Measurements from ENCODE around the gene CEACAM7. TPM values are rescaled to one million over a fixed set of nuclear protein-coding genes. Genes with fewer than 3 reads are reported as not detected.
A peak's percentile ranks its signal among the peaks of the same experiment; 100 is the strongest.

CEACAM7 gene
- total and polyA plus RNA-seq, 2 experiments from 2014 or later = not detected

DNA sequence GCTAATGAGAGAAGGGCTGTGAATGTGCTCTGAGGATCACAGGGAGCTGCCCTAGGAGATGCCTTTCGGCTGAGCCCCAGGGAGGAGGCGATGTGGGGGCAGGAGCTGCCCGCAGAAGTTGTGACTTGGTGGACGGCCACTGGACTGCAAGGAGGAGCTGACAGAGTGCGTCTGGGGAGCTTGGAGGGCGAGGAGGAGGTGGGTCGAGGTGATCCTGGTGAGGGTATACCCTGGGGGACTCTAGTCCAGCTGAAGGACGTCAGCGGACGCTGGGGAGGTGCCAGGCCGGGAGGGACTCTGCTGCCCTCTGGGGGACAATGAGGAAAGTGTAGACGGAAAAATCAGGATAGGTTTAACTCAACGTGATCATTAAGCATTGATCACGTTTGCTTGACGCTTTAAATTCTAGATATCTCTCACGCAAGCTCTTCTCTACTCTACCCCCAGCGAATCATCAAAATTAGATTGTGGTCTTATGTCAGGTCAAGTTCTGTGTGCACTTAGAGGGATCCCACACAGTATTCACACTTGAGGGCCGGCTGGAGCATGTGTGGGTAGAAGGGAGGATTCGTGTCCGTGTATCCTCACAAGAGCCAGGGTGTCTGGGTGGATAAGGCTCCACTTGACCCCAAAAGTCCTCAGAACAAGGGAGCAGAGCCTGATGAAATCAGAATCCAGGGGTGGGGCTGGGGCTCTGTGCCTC lies 3.3 kb upstream of the CEACAM7 start:
- Histone ChIP-seq H4K20me1 (ENCODE audit: insufficient read depth) (no peaks in the 10 kb centered on the region), H3K79me2 (ENCODE audit: insufficient read depth) (no peaks in the 10 kb centered on the region), H3K4me3 (no peak overlapping the region), H3K4me2 (ENCODE audit: unreplicated experiment) (no peak overlapping the region), H3K36me3 (ENCODE audit: low read depth) (no peaks in the 10 kb centered on the region), H3F3A (ENCODE audit: insufficient read depth) (no peaks in the 10 kb centered on the region), H3K9me3 (ENCODE audit: low read depth) (no peaks in the 10 kb centered on the region), H3K9me2 (ENCODE audit: insufficient read depth) (no peaks in the 10 kb centered on the region), H2AFZ (no peak overlapping the region), H3K4me1 (ENCODE audit: insufficient read depth) (no peaks in the 10 kb centered on the region), H3K27me3 (replicated peaks; ENCODE audit: insufficient read depth) (peaks cover 10% of the 10 kb centered on the region; the same call in 1 of the 2 replicates), H3K27ac (no peak overlapping the region), H3K9ac (no peak overlapping the region)
- 17 to 20% methylated on average over 20 of the region's 20 CpGs for WGBS, 2 experiments (ENCODE audit: low coverage in 1 of 2, low lambda C conversion rate in 2 of 2, missing lambda C conversion rate in 2 of 2)
- no peak for TF ChIP-seq EZH2 (IDR thresholded peaks at IDR 0.05; ENCODE audit: insufficient read depth, poor library complexity, severe bottlenecking)
- peak; percentile 36 for DNase-seq
- in situ Hi-C loops (cut with MboI) = no loop called here

DNA sequence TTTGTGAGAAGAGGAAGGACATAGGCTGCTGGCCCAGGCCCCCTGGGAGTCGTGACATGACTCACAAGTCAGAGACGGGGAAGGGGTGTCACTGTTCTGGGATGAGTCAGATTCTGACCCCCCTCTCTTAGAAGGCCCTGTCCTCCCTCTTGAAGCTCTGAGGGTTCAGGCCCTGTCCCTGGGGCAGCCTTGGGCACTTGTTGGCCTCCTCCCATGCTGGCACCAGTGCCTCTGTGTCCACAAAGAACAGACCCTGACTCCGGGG lies 2.7 kb upstream of the CEACAM7 start:
- in situ Hi-C loops (cut with MboI) = no loop called here
- H3F3A ChIP-seq (ENCODE audit: insufficient read depth) = no peaks in the 10 kb centered on the region
- WGBS, 2 experiments (ENCODE audit: low coverage in 1 of 2, low lambda C conversion rate in 2 of 2, missing lambda C conversion rate in 2 of 2) = 50 to 69% methylated on average over 2 to 3 of the region's 3 CpGs

DNA sequence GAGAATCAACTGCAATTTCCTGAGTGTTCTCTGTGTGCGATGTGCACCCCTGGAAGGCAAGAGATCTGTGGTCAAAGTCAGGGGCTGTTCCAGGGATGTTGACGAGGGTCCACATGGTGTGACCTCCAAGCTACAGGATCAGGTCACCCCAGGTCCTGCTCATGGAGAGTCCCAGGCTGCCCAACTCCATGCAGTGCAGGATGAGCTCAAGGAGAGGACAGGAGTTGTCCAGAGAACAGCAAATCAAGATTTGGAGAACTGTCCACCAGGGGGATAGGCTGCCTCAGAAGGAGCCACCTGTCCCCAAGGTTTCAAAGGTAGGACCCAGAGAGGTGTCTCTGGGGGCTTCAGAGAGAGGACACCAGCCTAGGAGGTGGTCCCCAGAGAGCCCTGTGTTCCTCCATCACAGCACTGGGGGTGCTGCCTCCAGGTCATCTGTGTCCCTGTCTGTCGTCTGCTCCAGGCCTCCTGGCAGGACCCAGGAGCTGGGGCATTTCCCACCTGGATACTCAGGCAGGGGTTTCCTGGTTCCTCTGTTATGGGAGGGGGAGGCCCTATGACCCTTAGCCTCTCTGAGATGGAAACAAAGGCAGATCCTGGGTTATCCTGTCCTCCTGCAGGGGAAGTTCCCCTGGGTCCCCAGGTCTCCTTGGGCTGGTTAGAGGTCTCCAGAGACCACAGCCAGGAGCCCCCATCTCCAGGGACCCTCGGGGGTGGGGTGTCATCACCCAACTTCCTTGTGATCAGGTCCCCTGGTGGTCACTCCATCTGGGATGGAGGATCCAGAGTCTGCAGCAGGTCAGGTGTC lies 2.1 kb upstream of the CEACAM7 start:
- TF ChIP-seq EZH2phosphoT487 (IDR thresholded peaks at IDR 0.05; ENCODE audit: insufficient read depth, low read depth) (no peak), EZH2 (IDR thresholded peaks at IDR 0.05; ENCODE audit: insufficient read depth, poor library complexity, severe bottlenecking) (no peak)
- H3K27me3 ChIP-seq (replicated peaks; ENCODE audit: insufficient read depth) = peaks cover 10% of the 10 kb centered on the region; the same call in 1 of the 2 replicates
- H3K36me3 ChIP-seq (ENCODE audit: low read depth) = no peaks in the 10 kb centered on the region
- H4K20me1 ChIP-seq (ENCODE audit: insufficient read depth) = no peaks in the 10 kb centered on the region
- no peak overlapping the region for H3K4me2 ChIP-seq (ENCODE audit: unreplicated experiment)
- no peaks in the 10 kb centered on the region for H3K4me1 ChIP-seq (ENCODE audit: insufficient read depth)
- no peak overlapping the region for H3K9ac ChIP-seq
- no peak overlapping the region for H3K27ac ChIP-seq
- H2AFZ ChIP-seq = no peak overlapping the region
- in situ Hi-C loops (cut with MboI) = no loop called here
- H3K9me3 ChIP-seq (ENCODE audit: low read depth) = no peaks in the 10 kb centered on the region
- H3K4me3 ChIP-seq = no peak overlapping the region
- H3K79me2 ChIP-seq (ENCODE audit: insufficient read depth) = no peaks in the 10 kb centered on the region
- no peaks in the 10 kb centered on the region for H3F3A ChIP-seq (ENCODE audit: insufficient read depth)
- 30 to 33% methylated on average over 4 of the region's 4 CpGs for WGBS, 2 experiments (ENCODE audit: low coverage in 1 of 2, low lambda C conversion rate in 2 of 2, missing lambda C conversion rate in 2 of 2)
- no peaks in the 10 kb centered on the region for H3K9me2 ChIP-seq (ENCODE audit: insufficient read depth)
- no peak for DNase-seq

More for the DNA sequence above, 2.7 kb upstream of the CEACAM7 start:
- Histone ChIP-seq H3K27ac (no peak overlapping the region), H3K4me2 (ENCODE audit: unreplicated experiment) (no peak overlapping the region), H3K79me2 (ENCODE audit: insufficient read depth) (no peaks in the 10 kb centered on the region), H3K27me3 (replicated peaks; ENCODE audit: insufficient read depth) (peaks cover 10% of the 10 kb centered on the region; the same call in 1 of the 2 replicates), H3K4me1 (ENCODE audit: insufficient read depth) (no peaks in the 10 kb centered on the region), H4K20me1 (ENCODE audit: insufficient read depth) (no peaks in the 10 kb centered on the region), H3K9me3 (ENCODE audit: low read depth) (no peaks in the 10 kb centered on the region), H3K9ac (no peak overlapping the region), H3K9me2 (ENCODE audit: insufficient read depth) (no peaks in the 10 kb centered on the region), H3K4me3 (no peak overlapping the region), H2AFZ (no peak overlapping the region), H3K36me3 (ENCODE audit: low read depth) (no peaks in the 10 kb centered on the region)
- no peak for TF ChIP-seq EZH2phosphoT487 (IDR thresholded peaks at IDR 0.05; ENCODE audit: insufficient read depth, low read depth)
- no peak for TF ChIP-seq EZH2 (IDR thresholded peaks at IDR 0.05; ENCODE audit: insufficient read depth, poor library complexity, severe bottlenecking)
- DNase-seq = no peak

DNA sequence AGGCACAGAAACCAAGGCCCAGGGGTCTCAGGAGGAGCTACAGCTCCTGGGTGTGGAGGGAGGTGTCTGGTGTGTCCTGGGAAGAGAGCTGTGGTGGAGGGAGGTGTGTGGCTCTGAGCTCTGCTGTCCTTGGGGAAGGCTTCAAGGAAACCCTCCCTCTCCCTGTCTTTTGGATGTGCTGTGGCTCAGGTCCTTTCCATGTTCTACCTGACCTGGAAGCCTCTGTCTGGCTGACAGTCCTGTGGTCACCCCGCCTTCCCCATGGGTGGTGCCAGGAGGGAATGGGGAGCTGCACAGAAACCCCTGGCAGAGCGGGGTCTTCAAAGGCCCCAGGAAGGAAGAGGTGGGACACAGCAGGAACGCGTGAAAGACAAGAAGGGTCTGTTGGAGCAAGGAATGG lies 617 bp upstream of the CEACAM7 start:
- no peaks in the 10 kb centered on the region for H3K9me3 ChIP-seq (ENCODE audit: low read depth)
- H2AFZ ChIP-seq = no peak overlapping the region
- in situ Hi-C loops (cut with MboI) = no loop called here
- no peaks in the 10 kb centered on the region for H3K36me3 ChIP-seq (ENCODE audit: low read depth)
- H3K27ac ChIP-seq = no peak overlapping the region
- no peaks in the 10 kb centered on the region for H3K79me2 ChIP-seq (ENCODE audit: insufficient read depth)
- WGBS, 2 experiments (ENCODE audit: low coverage in 1 of 2, low lambda C conversion rate in 2 of 2, missing lambda C conversion rate in 2 of 2) = 28 to 29% methylated on average over 4 of the region's 4 CpGs
- no peak overlapping the region for H3K4me3 ChIP-seq
- peaks cover 10% of the 10 kb centered on the region; the same call in 1 of the 2 replicates for H3K27me3 ChIP-seq (replicated peaks; ENCODE audit: insufficient read depth)
- no peak overlapping the region for H3K9ac ChIP-seq
- no peak overlapping the region for H3K4me2 ChIP-seq (ENCODE audit: unreplicated experiment)
- no peaks in the 10 kb centered on the region for H3K4me1 ChIP-seq (ENCODE audit: insufficient read depth)
- no peaks in the 10 kb centered on the region for H3K9me2 ChIP-seq (ENCODE audit: insufficient read depth)
- no peaks in the 10 kb centered on the region for H3F3A ChIP-seq (ENCODE audit: insufficient read depth)
- no peak for TF ChIP-seq EZH2phosphoT487 (IDR thresholded peaks at IDR 0.05; ENCODE audit: insufficient read depth, low read depth)
- no peak for TF ChIP-seq EZH2 (IDR thresholded peaks at IDR 0.05; ENCODE audit: insufficient read depth, poor library complexity, severe bottlenecking)
- H4K20me1 ChIP-seq (ENCODE audit: insufficient read depth) = no peaks in the 10 kb centered on the region
- DNase-seq = no peak

Data from GM23248 (cell line).